Fibroblast of skin of left biceps (primary cell): ENCODE data around the gene PTOV1.
"Not testable (repeated sequence)": the region's sequence is repeated elsewhere in the genome, so short reads cannot be mapped to it uniquely, and the experiment has no call there.

Source experiments
- DNase-seq, 2 experiments: peaks; one replicate each; pipeline ENCODE4 v3.0.0-alpha.2; 2013; ENCODE audit warnings: low read depth in 2 of 2

Gene PTOV1

GRCh38 chr19:49817964-49818648, 32.9 kb upstream of the PTOV1 start, which contains the start of gene MED25:
MED25 (plus strand) TSS chr19:49818289; CDS start chr19:49818342, 53 bp downstream.
- DNase-seq, result peak; percentile 61 to 66

- DNase-seq, result no peak
These were observed 32.1 kb upstream of the PTOV1 start for GRCh38 chr19:49818649-49819370.

GRCh38 chr19:49819452-49820115, 31.4 kb upstream of the PTOV1 start:
- not testable (repeated sequence) for DNase-seq

DNA sequence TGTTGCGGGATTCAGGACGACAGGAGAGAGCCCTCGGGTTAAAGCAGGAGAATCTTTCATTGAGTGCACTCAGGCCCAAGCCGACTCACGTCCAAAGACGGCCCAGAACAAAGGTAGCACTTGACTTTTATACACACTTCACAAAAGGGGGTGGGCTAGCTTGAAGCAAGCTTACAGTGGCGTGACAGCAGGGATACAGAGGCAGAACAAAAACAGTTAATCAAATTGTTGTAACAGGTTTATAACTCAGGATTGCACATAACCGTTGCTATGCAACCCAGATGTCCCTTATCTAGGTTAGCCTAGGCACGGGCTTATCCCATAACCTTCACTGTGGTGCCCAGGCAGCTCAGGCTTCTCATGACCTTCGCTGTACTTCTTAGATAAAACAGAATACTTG, 30.8 kb upstream of the PTOV1 start:
- no peak for DNase-seq

- no peak for DNase-seq
These were observed 27.5 kb upstream of the PTOV1 start for GRCh38 chr19:49823472-49823871.

DNA sequence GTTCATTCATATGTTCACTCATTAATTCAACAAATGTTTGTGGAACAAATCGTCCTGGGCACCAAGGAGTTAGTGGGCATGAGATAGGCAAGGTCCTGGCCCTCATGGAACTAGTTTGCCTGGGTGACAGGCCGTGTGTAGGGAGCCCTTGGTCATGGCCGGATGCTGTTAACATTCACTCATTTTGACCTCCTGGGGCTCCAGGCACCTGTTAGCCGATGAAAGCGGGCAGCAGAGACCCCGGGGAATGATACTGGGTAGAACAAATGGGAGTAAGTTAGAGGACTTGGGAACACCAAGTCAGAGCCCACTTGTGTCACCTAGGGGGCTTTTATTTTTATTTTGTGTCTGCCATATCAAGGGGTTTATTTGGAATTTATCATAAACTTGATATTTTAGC, 26.3 kb upstream of the PTOV1 start:
- DNase-seq, result no peak

GRCh38 chr19:49827034-49827433, 23.9 kb upstream of the PTOV1 start:
- no peak for DNase-seq

DNA sequence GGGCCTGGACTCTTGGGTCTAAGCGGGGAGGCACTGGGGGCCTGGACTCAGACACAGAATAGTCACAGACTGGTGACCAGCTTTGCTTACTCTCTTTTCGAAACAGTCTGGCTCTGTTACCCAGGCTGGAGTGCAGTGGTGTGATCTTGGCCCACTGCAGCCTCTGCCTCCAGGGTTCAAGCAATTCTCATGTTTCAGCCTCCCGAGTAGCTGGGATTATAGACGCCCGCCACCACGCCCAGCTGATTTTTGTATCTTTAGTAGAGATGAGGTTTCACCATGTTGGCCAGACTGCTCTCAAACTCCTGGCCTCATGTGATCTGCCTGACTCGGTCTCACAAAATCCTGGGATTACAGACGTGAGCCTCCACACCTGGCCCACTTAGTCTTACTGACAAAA, 21.8 kb upstream of the PTOV1 start:
- no peak for DNase-seq

DNA sequence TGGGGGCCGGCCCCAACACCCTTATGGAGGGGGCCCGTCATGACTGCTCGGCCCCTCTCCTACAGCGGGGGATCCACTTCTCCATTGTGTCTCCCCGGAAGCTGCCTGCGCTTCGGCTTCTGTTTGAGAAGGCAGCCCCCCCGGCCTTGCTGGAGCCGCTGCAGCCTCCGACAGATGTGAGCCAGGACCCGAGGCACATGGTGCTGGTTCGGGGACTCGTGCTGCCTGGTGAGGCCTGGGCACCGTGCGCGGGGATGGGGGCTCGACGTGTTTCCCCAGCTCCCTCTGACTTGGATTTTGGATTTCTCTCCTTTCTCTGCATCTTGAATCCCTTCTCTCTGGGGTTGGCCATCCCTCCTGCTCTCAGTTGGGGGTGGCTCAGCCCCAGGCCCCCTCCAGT, 21.2 kb upstream of the PTOV1 start:
- DNase-seq, result no peak

DNA sequence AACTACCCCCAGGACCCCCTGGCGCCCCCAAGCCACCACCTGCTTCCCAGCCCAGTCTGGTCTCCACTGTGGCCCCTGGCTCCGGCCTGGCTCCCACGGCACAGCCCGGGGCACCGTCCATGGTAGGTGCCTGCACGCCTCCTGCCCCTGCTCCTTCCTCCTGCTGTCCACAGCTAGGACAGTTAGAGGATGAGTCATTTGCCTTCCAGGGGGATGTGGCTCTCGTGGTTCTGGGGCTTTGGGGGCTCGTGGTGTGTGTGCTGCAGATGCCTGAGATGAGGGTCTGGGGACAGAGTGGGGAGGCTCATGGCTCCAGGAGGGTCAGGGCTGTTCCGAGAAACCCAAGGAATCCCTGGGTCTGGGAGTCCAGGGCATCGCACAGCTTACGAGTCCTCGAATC, 20.2 kb upstream of the PTOV1 start:
- no peak for DNase-seq

- no peak for DNase-seq
These were observed 19.4 kb upstream of the PTOV1 start for GRCh38 chr19:49831592-49831991.

DNA sequence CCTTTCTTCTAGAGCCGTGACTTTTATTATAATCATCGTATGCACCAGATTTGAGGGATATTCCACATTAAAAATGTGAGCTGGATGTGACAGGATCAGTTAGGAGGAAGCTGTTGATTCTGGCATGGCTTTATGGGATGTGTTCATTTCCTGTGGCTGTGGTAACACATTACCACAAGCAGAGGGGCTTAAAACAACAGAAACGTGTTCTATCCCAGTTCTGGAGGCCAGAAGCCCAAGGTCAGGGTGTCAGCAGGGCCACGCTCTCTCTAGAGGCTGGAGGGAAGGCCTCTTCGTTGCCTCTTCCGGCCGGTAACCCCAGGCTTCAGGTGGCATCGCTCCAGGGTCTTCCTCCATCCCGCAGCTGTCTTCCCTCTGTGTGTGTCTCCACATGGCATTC, 18.4 kb upstream of the PTOV1 start:
- DNase-seq, result no peak

DNA sequence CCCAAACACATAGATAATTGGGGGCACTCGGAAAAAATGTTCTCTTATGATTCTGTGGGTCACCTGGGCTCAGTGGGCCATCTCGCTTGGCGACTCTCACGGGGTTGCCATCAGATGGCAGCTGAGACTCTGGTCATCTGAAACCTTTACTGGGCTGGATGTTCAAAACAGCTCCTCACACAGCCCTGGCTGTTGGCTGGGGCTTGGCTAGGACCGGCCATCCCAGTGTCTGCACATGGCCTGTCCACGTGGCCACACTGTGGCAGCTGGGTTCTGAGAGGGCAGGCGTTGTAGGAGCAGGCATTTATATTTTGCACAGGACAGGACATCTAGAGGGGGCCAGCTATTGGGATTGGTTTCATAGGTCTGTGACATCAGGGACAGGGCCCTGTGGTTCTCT, 17.4 kb upstream of the PTOV1 start:
- DNase-seq, result no peak

DNA sequence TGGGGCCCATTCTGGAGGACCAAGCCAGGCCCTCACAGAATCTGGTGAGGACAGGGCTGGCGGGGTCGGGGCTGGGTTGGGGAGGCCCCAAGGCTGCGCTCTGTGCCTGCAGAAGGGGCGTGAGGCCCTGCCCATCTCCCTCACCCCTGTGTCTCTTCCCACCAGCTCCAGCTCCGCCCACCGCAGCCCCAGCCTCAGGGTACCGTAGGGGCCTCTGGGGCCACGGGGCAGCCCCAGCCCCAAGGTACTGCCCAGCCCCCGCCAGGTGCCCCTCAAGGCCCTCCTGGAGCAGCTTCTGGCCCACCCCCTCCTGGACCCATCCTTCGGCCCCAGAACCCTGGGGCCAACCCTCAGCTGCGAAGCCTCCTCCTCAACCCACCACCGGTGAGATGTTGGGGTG, 15.4 kb upstream of the PTOV1 start:
- DNase-seq, result no peak

DNA sequence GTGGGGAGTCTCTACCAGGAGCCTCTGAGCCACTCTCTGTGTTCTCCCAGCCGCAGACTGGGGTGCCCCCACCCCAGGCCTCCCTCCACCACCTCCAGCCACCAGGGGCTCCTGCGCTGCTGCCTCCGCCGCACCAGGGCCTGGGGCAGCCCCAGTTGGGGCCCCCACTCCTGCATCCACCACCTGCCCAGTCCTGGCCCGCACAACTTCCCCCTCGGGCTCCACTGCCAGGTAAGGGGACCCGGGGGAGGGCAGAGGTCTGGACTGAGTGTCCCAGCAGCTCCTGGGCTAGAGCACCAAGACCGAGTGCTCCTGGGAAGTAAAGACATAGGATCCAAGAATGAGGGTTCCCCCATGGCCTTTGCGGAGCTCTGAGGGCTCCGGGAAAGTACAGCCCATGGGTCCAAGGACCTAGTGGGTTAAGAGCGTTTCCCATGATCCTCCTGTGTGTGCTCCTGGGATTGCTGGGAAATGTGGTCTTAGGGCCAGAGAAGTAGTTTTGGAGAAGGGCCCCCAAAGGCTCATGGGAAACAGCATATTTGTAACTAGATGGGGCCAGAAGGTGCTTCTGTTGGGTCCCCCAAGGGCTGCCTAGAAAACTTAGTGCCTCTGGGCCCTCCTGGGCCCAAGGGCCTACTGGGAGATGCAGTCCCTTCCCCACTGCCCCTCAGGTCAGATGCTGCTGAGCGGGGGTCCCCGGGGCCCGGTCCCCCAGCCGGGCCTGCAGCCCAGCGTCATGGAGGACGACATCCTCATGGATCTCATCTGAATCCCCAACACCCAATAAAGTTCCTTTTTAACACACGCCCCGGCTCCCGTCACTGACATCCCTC, 14.6 kb upstream of the PTOV1 start:
- DNase-seq, result no peak

DNA sequence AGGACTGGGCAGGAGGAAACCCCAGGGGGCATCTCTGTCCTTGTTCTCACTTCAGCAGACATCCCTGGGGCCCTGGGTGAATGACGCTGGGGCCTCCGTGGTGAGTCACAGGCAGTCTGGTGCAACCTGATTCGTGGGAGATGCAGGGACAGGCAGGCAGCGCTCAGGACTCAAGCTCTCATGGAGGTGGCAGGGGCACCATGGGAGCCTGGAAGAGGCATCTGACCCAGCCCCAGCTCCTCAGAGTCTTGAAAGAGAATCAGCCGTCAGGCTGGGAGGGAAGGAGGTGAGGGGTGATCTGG, 14.0 kb upstream of the PTOV1 start:
- no peak for DNase-seq

DNA sequence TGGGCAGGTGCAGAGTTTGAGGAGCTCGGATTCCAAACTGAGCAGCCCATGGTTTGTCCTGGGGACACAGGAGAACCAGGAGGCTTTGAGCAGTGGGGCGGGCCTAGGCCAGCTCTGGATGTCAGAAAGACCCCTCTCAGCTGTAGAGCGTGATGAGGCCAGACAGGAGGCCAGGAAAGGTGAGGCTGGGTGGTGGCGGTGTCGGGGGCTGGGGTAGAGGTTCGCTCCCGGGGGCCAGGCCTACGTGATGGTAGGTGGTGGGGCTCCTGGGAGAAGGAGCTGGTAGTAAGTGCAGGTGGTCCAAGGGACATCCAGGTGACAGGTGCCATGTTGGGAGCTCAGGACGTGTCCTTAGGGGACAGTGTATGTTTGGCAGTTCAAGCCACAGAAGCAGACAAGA, 13.5 kb upstream of the PTOV1 start:
- no peak for DNase-seq

GRCh38 chr19:49838885-49839588, 11.9 kb upstream of the PTOV1 start:
- DNase-seq, result no peak

DNA sequence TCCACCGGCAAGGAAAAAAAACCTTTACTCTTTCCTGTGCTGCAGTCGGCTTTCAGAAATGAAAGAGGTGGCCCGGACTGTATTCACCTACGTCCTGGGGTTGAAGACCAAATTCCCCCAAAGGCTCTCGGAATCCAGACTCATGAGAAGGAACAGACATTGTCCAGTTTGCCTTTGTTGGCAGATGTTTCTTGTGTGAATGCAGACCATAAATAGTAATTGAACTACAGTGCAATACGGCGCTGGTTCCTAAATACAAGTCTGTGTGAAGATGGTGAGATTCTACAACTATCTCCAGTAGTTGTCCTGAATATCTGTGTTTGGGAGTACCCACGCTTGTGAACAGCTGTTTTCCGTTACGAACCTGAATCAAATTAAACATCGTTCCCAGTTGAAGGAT, 11.2 kb upstream of the PTOV1 start:
- no peak for DNase-seq

DNA sequence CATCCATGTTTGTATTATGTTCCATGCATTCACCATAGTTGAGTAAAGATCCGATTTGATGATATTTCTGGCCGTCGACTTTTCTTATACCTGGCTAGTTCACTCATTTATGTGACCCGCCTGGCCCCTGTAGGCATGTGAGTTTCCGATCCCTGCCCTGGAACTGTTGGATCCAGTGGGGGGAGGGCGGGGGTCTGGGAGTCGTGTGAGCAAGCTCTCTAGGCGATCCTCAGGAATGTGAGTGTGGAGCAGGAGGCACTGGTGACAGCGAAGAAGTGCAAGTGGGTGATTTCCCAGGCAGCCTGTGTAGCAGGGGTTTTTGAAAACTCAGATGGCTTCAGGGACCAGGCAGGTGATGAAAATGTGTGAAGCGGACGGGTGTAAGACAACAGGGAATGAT, 10.6 kb upstream of the PTOV1 start:
- DNase-seq, result no peak

DNA sequence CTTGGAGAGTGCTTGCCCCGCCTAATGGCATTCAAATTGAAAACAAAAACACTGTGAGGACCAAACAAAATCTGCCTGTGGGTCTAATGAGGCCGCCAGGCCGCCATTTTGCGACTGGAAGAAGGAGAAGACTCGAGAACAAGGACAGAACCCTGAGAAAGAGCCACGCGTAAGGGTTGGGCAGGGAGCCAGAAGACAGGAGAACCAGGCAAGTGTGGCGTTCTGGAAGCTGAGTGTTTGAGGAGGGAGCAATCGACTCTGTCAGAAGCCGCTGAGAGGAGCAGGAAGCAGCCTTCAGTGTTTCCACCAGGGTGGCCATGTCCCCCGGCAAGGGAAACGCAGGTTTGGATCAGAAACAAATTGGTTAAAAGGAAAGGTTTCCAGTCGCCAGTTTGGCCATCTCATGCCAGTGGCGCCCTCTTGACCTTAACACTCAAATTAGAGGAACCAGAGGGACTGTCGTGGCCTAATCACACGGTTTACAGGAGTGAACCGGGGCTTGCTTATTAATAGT, 10.2 kb upstream of the PTOV1 start:
- DNase-seq, result no peak
